Activated naive CD4-positive, alpha-beta T cell treated with anti-CD3 and anti-CD28 coated beads, Interleukin-2, amount 50 U/mL, for 16 hours (primary cell): ENCODE results near the gene SOX10.

Experiments
- DNase-seq: peaks from one replicate; pipeline ENCODE4 v3.0.0-alpha.2; 2020

The SOX10 gene

DNA sequence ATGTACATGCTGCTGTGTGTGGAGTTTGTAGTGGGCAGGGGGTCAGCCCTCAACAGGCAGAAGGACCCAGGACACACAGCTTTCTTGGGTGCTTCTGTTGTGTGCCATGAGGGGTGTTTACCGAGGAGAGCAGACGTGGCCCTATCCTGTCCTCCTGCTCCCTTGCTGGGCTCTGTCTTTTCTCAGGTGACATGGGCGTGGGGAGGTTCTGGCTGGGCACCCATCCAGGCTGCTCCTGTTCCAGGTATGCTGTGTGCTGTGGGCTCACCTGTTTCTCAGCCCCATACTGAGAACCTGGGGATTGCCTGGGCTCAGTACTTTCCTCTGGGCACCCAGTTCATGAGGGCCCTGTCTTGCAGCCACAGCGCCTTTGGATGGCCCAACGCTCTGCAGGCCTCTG, 55.0 kb downstream of the SOX10 start:
- no peak for DNase-seq

GRCh38 chr22:37927637-37927936, 56.8 kb downstream of the SOX10 start:
- no peak for DNase-seq

- no peak for DNase-seq
Observed at GRCh38 chr22:37926771-37927636, 57.4 kb downstream of the SOX10 start.

DNA sequence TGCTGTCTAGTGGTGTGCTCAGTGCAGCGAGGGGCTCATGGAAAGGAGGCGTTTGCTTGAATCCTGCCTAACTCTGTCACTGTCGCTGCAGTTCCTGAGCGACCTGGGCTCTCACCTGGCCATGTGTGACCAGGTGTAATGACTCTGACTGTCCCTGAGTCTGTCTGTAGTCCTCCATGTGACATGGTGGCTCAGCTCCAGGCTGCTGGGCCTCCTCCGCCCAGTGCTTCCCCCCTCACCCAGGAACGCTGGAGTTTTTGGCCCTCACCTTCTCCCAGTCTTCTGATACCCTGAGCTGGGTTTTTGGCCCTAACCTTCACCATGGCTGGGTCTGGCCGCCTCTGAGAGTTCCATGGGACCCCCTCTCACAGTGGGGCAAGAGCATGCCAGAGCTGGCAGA, 58.0 kb downstream of the SOX10 start:
- no peak for DNase-seq

- DNase-seq = no peak
Observed at GRCh38 chr22:37925767-37926166, 58.6 kb downstream of the SOX10 start.

- no peak for DNase-seq
Observed at GRCh38 chr22:37925330-37925729, 59.0 kb downstream of the SOX10 start.

GRCh38 chr22:37924386-37925065, 59.8 kb downstream of the SOX10 start:
- DNase-seq = no peak

DNA sequence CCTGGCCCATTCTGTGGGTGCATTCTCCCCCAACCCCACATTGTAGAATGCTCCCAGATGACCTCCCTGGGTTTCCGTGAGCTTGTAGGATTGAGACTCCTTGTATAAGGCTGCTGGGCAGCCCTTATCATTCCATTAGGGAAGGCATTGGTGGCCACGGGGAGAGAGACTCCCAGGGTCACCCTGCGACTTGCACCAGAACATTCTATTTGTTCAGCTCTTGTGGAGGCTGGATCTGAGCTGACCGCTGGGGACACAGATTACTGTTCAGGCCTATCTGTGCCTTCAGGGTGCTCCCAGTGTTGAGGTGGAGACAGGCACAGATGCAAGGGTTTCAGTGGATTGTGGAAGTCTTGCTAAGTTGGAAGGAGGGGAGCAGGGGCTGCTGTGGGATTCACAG, 60.4 kb downstream of the SOX10 start:
- no peak for DNase-seq
